SK-N-MC (cell line): ENCODE results near the gene QRSL1.

Source experiments
- EZH2 ChIP-seq: fragments of 200-600 bp; sonication (generic); IDR thresholded peaks from one replicate; pipeline ENCODE4 v1.6.1; 2017; ENCODE audit warnings: antibody characterized with exemption
- FOXP2 ChIP-seq: optimal IDR thresholded peaks from 2 replicates; pipeline ENCODE3; 2011; ENCODE audit warnings: mild to moderate bottlenecking, moderate library complexity; ENCODE audit not compliant: insufficient read depth; ENCODE audit errors: extremely low read length, control extremely low read depth
- POLR2AphosphoS5 ChIP-seq: IDR thresholded peaks from 2 replicates; pipeline ENCODE4 v1.6.1; 2012; ENCODE audit warnings: mild to moderate bottlenecking, low read depth, low read length, borderline replicate concordance

- TF ChIP-seq EZH2 (no peak), POLR2AphosphoS5 (peak; percentile 83), FOXP2 (no peak)
Measured at GRCh38 chr6:106629103-106629858, at the start of gene QRSL1, which contains the start of gene RTN4IP1.
